Kidney tubule cell (primary cell): ENCODE results near the gene DPPA5.
"Not testable (repeated sequence)": the region's sequence is repeated elsewhere in the genome, so short reads cannot be mapped to it uniquely, and the experiment has no call there.

Experiments
- DNase-seq: peaks from one replicate; pipeline ENCODE4 v3.0.0-alpha.2; 2018; ENCODE audit warnings: low spot score

DPPA5 gene

GRCh38 chr6:73364121-73364520 is 10.0 kb upstream of the DPPA5 start:
- no peak for DNase-seq

- no peak for DNase-seq
These were observed 9.4 kb upstream of the DPPA5 start for GRCh38 chr6:73363537-73363875.

- DNase-seq = no peak
These were observed 8.9 kb upstream of the DPPA5 start for GRCh38 chr6:73362869-73363536.

- DNase-seq = no peak
These were observed 8.3 kb upstream of the DPPA5 start, which contains the start of gene KHDC3L for GRCh38 chr6:73362358-73362757. Gene KHDC3L (plus strand): TSS chr6:73362658. CDS start chr6:73362730, 72 bp downstream.

- no peak for DNase-seq
These were observed 4.8 kb downstream of the DPPA5 start for GRCh38 chr6:73349311-73349710.

GRCh38 chr6:73348550-73349204 is 5.4 kb downstream of the DPPA5 start:
- DNase-seq = no peak

GRCh38 chr6:73343164-73343563 is 10.9 kb downstream of the DPPA5 start:
- DNase-seq = no peak

GRCh38 chr6:73342174-73342573 is 11.9 kb downstream of the DPPA5 start:
- no peak for DNase-seq

- DNase-seq = no peak
These were observed 12.7 kb downstream of the DPPA5 start for GRCh38 chr6:73341335-73341734.

GRCh38 chr6:73340048-73340447 is 14.0 kb downstream of the DPPA5 start:
- DNase-seq = peak; percentile 78

- peak; percentile 55 for DNase-seq
These were observed 14.7 kb downstream of the DPPA5 start for GRCh38 chr6:73339340-73339739.

- DNase-seq = no peak
These were observed 24.9 kb downstream of the DPPA5 start for GRCh38 chr6:73329201-73329600.

GRCh38 chr6:73328790-73329189 is 25.3 kb downstream of the DPPA5 start:
- DNase-seq = no peak

GRCh38 chr6:73325656-73326055 is 28.4 kb downstream of the DPPA5 start:
- peak; percentile 73 for DNase-seq

GRCh38 chr6:73323323-73323722 is 30.8 kb downstream of the DPPA5 start:
- no peak for DNase-seq

- no peak for DNase-seq
These were observed 39.2 kb downstream of the DPPA5 start for GRCh38 chr6:73314577-73315492.

- not testable (repeated sequence) for DNase-seq
These were observed 43.6 kb downstream of the DPPA5 start for GRCh38 chr6:73310503-73310845.

GRCh38 chr6:73309785-73310502 is 44.1 kb downstream of the DPPA5 start:
- peak; percentile 65 for DNase-seq

- DNase-seq = no peak
These were observed 44.6 kb downstream of the DPPA5 start for GRCh38 chr6:73309535-73309784.

GRCh38 chr6:73308712-73309534 is 45.2 kb downstream of the DPPA5 start:
- DNase-seq = peak; percentile 49

GRCh38 chr6:73303773-73304172 is 50.3 kb downstream of the DPPA5 start:
- not testable (repeated sequence) for DNase-seq
